Chondrocyte (in vitro differentiated cells): ENCODE measurements around the gene SETSIP. TPM values are rescaled to one million over a fixed set of nuclear protein-coding genes. Genes with fewer than 3 reads are reported as not detected.

Source experiments
- DNase-seq: peaks from one replicate; pipeline ENCODE4 v3.0.0; 2021; ENCODE audit warnings: mixed read lengths, low spot score
- H3K27ac Mint-ChIP-seq: one replicate; pipeline ENCODE4 v1.8.0; 2021; ENCODE audit warnings: mild to moderate bottlenecking, moderate library complexity, mixed read lengths; ENCODE audit not compliant: unreplicated experiment
- H3K27me3 Mint-ChIP-seq: 2 replicates; pipeline ENCODE4 v1.8.0; 2021; ENCODE audit warnings: low read depth, mixed read lengths
- H3K36me3 Mint-ChIP-seq: 2 replicates; pipeline ENCODE4 v1.8.0; 2021; ENCODE audit warnings: low read depth, mixed read lengths
- H3K4me1 Mint-ChIP-seq: 2 replicates; pipeline ENCODE4 v1.8.0; 2021; ENCODE audit warnings: low read depth, mild to moderate bottlenecking, mixed read lengths
- H3K4me3 Mint-ChIP-seq: one replicate; pipeline ENCODE4 v1.8.0; 2021; ENCODE audit warnings: mild to moderate bottlenecking, moderate library complexity, mixed read lengths; ENCODE audit not compliant: unreplicated experiment
- H3K9me3 Mint-ChIP-seq: 2 replicates; pipeline ENCODE4 v1.8.0; 2021; ENCODE audit warnings: low read depth, mixed read lengths
- CTCF ChIP-seq: fragments of 200-600 bp; sonication (generic); IDR thresholded peaks from 2 replicates; pipeline ENCODE4 v1.5.0; 2021; ENCODE audit warnings: antibody characterized with exemption, mild to moderate bottlenecking, moderate library complexity
- total RNA-seq: library from RNA; stranded (reverse); gene quantifications from 3 replicates; pipeline ENCODE4 v1.2.1, GENCODE V29; 2021

Gene SETSIP
- total RNA-seq, 1 donor from 2014 or later: not detected

GRCh38 chr1:92105546-92106081 is 30.4 kb upstream of the SETSIP start:
- no peaks in the 10 kb centered on the region for H3K27me3 Mint-ChIP-seq
- peaks cover 3% of the 10 kb centered on the region for H3K36me3 Mint-ChIP-seq
- TF ChIP-seq CTCF: no peak
- no peaks in the 10 kb centered on the region for H3K4me1 Mint-ChIP-seq
- no peak overlapping the region for H3K4me3 Mint-ChIP-seq
- no peak for DNase-seq
- no peak overlapping the region for H3K27ac Mint-ChIP-seq
- H3K9me3 Mint-ChIP-seq: no peaks in the 10 kb centered on the region

GRCh38 chr1:92096317-92096716 is 21.1 kb upstream of the SETSIP start:
- no peaks in the 10 kb centered on the region for H3K36me3 Mint-ChIP-seq
- DNase-seq: no peak
- no peaks in the 10 kb centered on the region for H3K27me3 Mint-ChIP-seq
- TF ChIP-seq CTCF: no peak
- H3K9me3 Mint-ChIP-seq: no peaks in the 10 kb centered on the region
- H3K4me3 Mint-ChIP-seq: no peak overlapping the region
- no peaks in the 10 kb centered on the region for H3K4me1 Mint-ChIP-seq
- no peak overlapping the region for H3K27ac Mint-ChIP-seq

GRCh38 chr1:92095874-92096273 is 20.7 kb upstream of the SETSIP start:
- H3K9me3 Mint-ChIP-seq: peaks cover 4% of the 10 kb centered on the region
- no peak for TF ChIP-seq CTCF
- no peaks in the 10 kb centered on the region for H3K36me3 Mint-ChIP-seq
- H3K27me3 Mint-ChIP-seq: no peaks in the 10 kb centered on the region
- H3K27ac Mint-ChIP-seq: no peak overlapping the region
- no peak overlapping the region for H3K4me3 Mint-ChIP-seq
- no peak for DNase-seq
- no peaks in the 10 kb centered on the region for H3K4me1 Mint-ChIP-seq

GRCh38 chr1:92094595-92094994 is 19.4 kb upstream of the SETSIP start:
- no peaks in the 10 kb centered on the region for H3K27me3 Mint-ChIP-seq
- no peak for TF ChIP-seq CTCF
- H3K4me3 Mint-ChIP-seq: no peak overlapping the region
- H3K27ac Mint-ChIP-seq: no peak overlapping the region
- H3K4me1 Mint-ChIP-seq: no peaks in the 10 kb centered on the region
- H3K9me3 Mint-ChIP-seq: peaks cover 4% of the 10 kb centered on the region
- DNase-seq: no peak
- no peaks in the 10 kb centered on the region for H3K36me3 Mint-ChIP-seq

- Mint-ChIP-seq H3K27me3 (no peaks in the 10 kb centered on the region), H3K36me3 (no peaks in the 10 kb centered on the region), H3K4me3 (no peak overlapping the region), H3K4me1 (no peaks in the 10 kb centered on the region), H3K27ac (no peak overlapping the region), H3K9me3 (peaks cover 4% of the 10 kb centered on the region)
- TF ChIP-seq CTCF: no peak
- DNase-seq: no peak
Measured at GRCh38 chr1:92094090-92094489, 18.9 kb upstream of the SETSIP start.
